Inflammatory macrophage treated with lipopolysaccharide for 4 hours (primary cell): ENCODE measurements around the gene KCTD3.
A peak's percentile ranks its signal among the peaks of the same experiment; 100 is the strongest.

Source experiments
- DNase-seq: peaks from one replicate; pipeline ENCODE4 v3.0.0-alpha.2; 2020

KCTD3 gene

GRCh38 chr1:215566556-215567490 lies at the start of gene KCTD3:
Gene KCTD3 (plus strand): TSS chr1:215567304. CDS start chr1:215567686, 382 bp downstream.
- peak; percentile 54 for DNase-seq

- peak; percentile 7 for DNase-seq
These were observed 49.6 kb upstream of the KCTD3 start for GRCh38 chr1:215517441-215517891.

GRCh38 chr1:215518594-215518993 lies 48.5 kb upstream of the KCTD3 start:
- no peak for DNase-seq

- DNase-seq: no peak
These were observed 45.8 kb upstream of the KCTD3 start for GRCh38 chr1:215521279-215521678.

GRCh38 chr1:215523128-215523861 lies 43.8 kb upstream of the KCTD3 start:
- DNase-seq: no peak

GRCh38 chr1:215523906-215524305 lies 43.2 kb upstream of the KCTD3 start:
- peak; percentile 50 for DNase-seq

- peak; percentile 51 for DNase-seq
These were observed 40.8 kb upstream of the KCTD3 start for GRCh38 chr1:215526147-215526845.

DNA sequence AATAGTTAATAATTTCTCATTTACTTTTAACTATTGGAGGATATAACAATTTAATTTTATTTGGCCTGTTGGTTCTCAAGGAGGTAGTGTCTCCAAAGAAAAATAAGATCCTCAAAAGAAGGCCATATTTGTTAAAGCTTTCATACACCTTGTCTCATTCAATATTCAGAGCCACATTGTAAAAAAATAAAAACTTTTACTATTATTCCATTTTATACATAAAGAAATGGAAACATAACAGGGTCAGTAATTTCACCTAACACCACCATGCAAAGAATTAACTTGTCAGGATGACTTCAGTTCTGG lies 40.3 kb upstream of the KCTD3 start:
- DNase-seq: no peak

DNA sequence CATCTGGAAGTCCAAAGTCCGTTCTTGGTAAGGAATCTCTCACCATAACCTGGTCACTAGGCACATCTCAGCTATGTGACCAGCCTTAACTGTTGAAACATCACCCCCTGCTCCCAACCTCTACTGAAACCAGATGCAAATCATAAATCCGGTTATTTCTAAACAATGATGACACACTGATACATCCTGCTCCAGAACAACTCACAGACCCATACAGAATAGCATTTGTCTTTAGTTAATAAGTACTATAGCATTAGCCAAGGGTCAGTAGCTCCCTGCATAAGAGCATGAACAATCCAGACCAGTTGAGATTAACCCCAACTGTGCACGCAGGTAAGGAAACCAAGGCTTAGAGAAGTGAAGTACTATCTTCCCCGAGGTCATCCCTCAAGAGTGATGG lies 38.0 kb upstream of the KCTD3 start:
- no peak for DNase-seq

- DNase-seq: no peak
These were observed 37.5 kb upstream of the KCTD3 start for GRCh38 chr1:215529571-215529970.

DNA sequence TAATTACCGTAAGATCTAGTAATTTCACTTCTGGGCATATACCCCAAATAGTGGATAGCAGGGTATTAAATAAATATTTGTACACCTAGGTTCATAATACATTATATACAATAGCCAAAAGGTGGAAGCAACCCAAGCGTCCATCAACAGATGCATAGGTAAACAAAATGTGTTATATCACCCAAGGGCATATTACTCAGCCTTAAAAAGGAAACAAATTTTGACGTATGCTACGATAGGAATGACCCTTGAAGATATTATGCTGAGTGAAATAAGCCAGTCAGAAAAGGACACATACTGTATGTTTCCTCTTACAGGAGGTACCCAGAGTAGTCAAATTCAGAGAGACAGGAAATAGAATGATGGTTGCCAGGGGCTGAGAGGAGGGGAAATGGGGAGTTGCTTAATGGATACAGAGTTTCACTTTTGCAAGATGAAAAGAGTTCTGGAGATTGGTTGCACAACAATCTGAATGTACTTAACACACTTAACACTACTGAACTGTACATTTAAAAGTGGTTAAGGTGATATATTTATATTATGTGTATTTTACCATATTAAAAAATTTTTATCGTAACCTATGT lies 36.6 kb upstream of the KCTD3 start:
- peak; percentile 72 for DNase-seq

- no peak for DNase-seq
These were observed 27.1 kb upstream of the KCTD3 start for GRCh38 chr1:215539803-215540570.

DNA sequence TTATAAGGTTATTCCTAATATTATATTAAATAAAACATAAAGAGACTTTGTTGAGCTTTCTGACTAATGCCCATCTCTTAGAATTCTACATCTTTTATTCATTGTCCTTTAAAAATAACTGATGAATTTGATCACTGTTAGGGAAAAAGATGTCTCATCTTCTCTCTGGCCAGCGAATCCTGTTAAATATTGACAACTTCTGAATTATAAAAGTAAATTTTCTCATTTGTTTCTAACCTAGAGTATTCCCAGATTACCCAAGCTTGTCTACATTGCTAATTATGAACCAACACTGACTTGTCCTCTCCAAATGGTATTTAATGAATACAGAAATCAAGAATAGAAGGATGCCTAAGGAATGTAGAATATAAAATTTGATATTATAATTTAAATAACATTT lies 24.8 kb upstream of the KCTD3 start:
- no peak for DNase-seq

- DNase-seq: peak; percentile 62
These were observed 23.9 kb upstream of the KCTD3 start for GRCh38 chr1:215543191-215543606.

- DNase-seq: no peak
These were observed 23.3 kb upstream of the KCTD3 start for GRCh38 chr1:215543806-215544205.

- no peak for DNase-seq
These were observed 22.5 kb upstream of the KCTD3 start for GRCh38 chr1:215544566-215544965.

DNA sequence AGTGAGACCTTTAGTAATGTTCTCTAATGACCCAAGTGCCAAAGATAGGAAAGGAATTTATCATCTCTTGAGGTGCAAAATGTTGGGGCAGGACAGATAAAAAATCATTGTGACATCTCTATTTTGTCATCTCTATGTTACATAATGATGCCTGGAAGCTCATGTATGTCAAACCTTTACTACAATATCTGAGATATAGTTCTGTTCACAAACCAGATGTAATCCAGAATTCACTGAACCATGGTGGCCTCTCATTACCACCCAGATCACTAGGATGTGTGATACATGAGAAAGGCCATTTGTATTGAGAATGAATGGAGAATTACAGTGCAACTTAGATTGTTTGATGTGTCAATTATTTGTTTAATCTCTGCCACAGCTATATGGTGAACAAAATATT lies 22.0 kb upstream of the KCTD3 start:
- no peak for DNase-seq

DNA sequence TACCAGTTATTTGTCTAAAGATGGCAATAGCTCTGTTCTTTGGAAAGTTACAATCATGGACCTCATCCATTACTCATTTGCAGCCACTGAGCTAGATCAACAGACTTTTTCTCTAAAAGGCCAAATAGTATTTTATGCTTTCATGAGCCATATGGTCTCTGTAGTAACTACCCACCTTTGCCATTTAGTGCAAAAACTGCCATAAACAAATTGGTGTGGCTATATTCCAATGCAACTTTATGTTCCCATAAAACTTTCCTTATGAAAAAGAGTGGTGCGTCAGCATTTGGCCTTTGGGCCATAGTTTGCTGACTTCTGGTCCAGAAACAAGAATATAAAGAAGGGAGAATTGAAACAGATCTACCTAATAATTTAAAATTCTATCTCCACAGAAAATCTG lies 20.1 kb upstream of the KCTD3 start:
- DNase-seq: no peak

GRCh38 chr1:215551806-215552205 lies 15.3 kb upstream of the KCTD3 start:
- no peak for DNase-seq

GRCh38 chr1:215554865-215555264 lies 12.2 kb upstream of the KCTD3 start:
- DNase-seq: no peak

DNA sequence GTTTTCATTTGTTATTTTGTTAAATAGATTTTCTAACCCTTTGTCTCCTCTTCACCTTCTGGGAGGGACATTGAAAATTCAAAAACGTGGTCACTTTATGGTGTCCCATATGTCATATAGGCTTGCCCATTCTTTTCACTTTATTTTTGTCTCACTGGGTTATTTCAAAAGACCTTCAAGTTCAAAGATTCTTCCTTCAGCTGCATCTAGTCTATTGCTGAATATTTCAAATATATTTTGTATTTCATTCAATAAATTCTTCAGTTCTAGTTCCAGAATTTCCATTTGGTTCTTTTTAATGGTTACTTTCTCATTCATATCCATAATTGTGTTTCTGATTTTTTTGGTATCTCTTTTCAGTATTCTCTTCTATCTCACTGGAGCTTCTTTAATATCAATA lies 11.6 kb upstream of the KCTD3 start:
- no peak for DNase-seq

GRCh38 chr1:215556996-215557395 lies 10.1 kb upstream of the KCTD3 start:
- no peak for DNase-seq
